ENCODE results near the gene VWCE.

GRCh38 chr11:61277186-61278000 is 17.7 kb downstream of the VWCE start:
- TF ChIP-seq CTCF (IDR thresholded peaks at IDR 0.05) (no peak), POLR2A (IDR thresholded peaks at IDR 0.05) (no peak)
